Hematopoietic multipotent progenitor cell treated with erythropoietin and hydrocortisone succinate and interleukin-3 and kit ligand, for 15 days (in vitro differentiated cells): ENCODE data around the gene SYNM.
"Not testable (repeated sequence)": the region's sequence is repeated elsewhere in the genome, so short reads cannot be mapped to it uniquely, and the experiment has no call there.

Experiments used
- DNase-seq: peaks from one replicate; pipeline ENCODE4 v3.0.0-alpha.2; 2015; ENCODE audit warnings: low spot score

SYNM gene

DNA sequence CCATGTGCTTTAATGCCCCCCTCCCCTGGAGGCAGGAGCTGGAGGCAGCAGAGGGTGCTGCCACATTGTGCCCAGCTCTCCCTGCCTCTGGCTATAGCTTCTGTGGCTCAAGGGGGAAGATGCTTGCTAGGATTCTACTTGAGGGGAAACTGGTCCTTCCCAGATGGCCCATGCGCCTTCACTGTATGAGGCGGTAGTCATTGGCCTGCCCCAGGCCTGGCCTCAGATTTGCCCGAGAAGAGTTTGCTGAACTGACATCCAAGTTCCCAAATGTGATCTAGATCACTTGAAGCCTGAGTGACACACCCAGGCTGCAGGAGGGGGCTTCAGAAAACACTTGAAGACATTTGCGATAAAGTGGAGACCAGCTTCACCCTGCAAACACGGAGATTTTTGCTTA, 4.1 kb downstream of the SYNM start:
- DNase-seq = no peak

GRCh38 chr15:99109555-99110021, 4.7 kb downstream of the SYNM start:
- no peak for DNase-seq

DNA sequence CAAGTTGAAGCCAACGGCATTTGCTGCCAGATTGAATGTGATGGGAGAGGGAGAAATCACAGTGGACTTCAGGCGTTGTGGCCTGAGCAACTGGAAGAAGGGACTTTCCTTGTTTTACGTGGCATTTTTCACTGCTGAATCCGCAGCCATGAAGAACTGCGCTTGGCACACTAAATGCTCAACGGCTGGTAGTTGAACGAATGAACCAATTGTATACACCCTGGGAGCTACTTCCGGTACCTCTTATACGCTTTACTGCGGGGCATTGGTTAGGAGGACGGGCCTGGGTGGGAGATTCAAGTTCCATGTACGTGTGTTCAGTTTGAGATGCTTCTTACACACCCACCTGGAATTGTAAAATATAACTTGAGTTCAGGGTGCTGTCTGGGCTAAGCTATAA, 5.2 kb downstream of the SYNM start:
- DNase-seq = no peak

DNA sequence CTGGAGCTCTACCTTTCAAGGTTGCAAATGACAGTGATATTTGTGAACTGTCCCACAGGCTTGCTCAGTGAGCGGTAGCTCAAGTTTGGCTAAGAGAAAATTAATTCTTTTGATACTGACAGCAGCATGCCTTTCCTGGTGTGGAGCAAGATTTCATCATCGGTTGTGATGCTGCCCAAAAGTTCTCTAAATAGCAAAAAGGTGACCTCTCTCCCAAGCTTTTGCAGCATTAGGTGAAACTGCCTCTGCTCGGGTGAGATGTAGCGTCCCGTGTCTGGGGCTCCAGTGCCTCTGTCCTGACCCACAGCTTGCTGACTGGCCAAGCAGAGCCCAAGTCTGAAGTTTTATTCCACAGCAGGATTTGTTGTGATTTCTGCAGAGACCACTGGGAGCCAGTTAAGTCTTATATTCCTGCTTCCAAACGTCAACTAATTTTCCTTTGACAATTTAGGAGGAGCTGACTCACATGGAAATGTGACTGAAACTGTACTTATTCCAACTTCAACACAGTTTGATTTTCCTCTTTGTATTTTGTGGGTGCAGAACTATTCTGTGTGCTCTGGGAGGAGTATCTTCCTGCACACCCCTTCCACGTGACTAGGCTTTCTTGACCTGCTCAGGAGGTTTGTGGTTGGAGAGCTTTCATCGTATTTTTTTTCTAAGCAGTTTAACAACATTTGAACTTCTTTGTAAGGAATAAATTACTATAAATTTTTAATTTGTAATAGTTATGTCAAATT, 5.9 kb downstream of the SYNM start:
- DNase-seq = no peak

- not testable (repeated sequence) for DNase-seq
Measured at GRCh38 chr15:99111641-99112040, 6.8 kb downstream of the SYNM start.

GRCh38 chr15:99113547-99114271, 8.8 kb downstream of the SYNM start:
- no peak for DNase-seq

DNA sequence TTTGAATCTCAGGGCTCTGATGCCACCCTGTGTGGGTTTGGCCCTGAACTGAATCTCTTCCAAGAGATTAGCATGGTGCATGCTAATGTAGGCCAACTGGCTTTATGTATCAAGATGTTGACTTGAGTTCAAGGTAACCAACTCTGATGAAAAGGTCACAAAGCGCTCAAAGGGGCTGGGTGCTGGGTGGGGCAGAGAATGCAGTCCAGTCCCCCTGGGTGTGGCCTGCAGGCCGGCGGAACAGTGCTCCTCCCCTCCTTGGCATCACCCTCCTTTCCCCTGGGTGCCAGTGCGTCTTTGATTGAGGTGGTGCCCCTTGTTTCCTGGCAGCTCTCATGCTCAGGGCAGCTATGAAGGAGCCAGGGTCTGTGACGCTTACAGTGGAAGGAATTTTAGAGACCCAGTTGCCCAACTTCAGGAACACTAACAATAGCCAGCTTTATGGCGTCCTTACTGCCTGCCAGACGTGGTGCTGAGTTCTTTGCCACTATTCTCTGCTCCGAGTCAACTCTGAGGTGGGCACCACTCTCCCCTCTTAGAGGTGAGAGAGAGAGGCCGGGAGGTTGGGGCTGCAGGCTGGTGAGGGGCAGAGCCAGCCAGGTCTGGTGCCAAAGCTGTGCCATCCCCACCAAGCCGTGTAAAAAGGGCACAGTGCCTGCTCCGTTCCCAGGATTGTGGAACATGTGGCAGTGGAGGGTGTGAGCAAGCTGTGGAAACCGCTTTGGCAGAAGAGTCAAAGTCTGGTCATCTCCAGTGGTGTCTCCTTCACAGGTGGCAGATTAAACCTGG, 9.8 kb downstream of the SYNM start:
- DNase-seq = no peak

GRCh38 chr15:99115300-99116215, 10.7 kb downstream of the SYNM start:
- no peak for DNase-seq

DNA sequence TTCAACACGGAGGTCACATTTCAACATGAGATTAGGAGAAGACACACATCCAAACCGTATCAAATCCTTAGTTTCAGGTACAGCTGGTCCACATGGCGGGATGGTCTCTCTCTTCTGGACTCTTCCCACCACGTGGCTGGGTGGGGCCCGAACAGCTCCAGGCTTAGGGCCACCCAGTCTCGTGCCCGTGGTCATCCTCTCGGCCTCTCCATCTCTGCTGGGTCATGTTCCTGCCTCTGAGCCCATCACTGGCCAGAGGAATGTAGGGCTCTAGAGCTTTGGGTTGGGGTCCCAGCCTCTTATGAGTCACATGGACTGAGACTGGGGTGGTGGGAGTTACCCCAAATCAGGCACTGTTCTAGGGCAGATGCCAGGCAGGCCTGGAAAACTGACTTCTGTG, 12.2 kb downstream of the SYNM start:
- DNase-seq = no peak

GRCh38 chr15:99117563-99118257, 12.8 kb downstream of the SYNM start:
- DNase-seq = no peak

GRCh38 chr15:99118258-99118632, 13.4 kb downstream of the SYNM start:
- DNase-seq = no peak

GRCh38 chr15:99118801-99119546, 14.1 kb downstream of the SYNM start:
- no peak for DNase-seq

GRCh38 chr15:99120050-99120777, 15.3 kb downstream of the SYNM start:
- no peak for DNase-seq

DNA sequence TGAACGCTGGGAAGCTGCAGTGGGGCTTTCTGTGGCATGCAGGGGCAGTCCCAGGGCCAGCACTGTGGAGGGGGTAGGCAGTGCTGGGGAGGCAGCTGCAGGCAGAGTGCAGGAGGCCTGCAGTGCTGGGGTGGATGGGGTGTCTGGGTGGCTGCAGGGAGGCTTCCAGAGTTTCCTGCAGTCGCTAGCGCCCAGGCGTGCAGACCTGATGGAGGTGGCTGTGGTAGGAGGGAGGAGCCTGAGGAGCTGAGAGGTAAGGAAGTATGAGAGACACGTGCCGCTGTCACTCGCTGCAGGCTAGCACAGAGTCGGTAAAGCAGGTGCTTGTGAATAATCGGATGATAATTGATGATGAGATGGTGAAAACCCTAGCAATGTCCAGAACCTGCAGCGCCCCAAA, 16.3 kb downstream of the SYNM start:
- no peak for DNase-seq

GRCh38 chr15:99121691-99122410, 17.0 kb downstream of the SYNM start:
- no peak for DNase-seq

- DNase-seq = no peak
Measured at GRCh38 chr15:99122831-99123712, 18.2 kb downstream of the SYNM start.

GRCh38 chr15:99123713-99124451, 19.0 kb downstream of the SYNM start:
- no peak for DNase-seq
